Measurements from ENCODE around the gene CIB2. TPM values are rescaled to one million over a fixed set of nuclear protein-coding genes. Genes with fewer than 3 reads are reported as not detected.

The CIB2 gene
- total RNA-seq = 41.5 TPM

GRCh38 chr15:78131295-78132061 lies at the start of gene CIB2:
Gene CIB2, minus strand, starts transcription at chr15:78131445. Its CDS starts 230 bp downstream, at chr15:78131215.

GRCh38 chr15:78149068-78149804 lies 18.0 kb upstream of the CIB2 start, which contains the start of gene IDH3A:
Gene IDH3A, plus strand, starts transcription at chr15:78149362. Its CDS starts 42 bp downstream, at chr15:78149404.

GRCh38 chr15:78092261-78093041 lies 38.8 kb downstream of the CIB2 start, which contains the start of gene SH2D7:
Gene SH2D7, plus strand, starts transcription at chr15:78092561. Its CDS starts 24 bp downstream, at chr15:78092585.

GRCh38 chr15:78077053-78077870 lies 54.0 kb downstream of the CIB2 start, which contains the start of gene TBC1D2B:
Gene TBC1D2B, minus strand, starts transcription at chr15:78077711. Its CDS starts 59 bp downstream, at chr15:78077652.

Small RNAs within 50 kb of the gene (small RNA-seq; reads per million reads assigned to genes)
- gene RF00092 = not detected

Other genes starting within 250 kb of the CIB2 start
- gene TBC1D2B, start 53.7 kb downstream of the CIB2 start, total RNA-seq = 17.1 TPM
- not detected for gene SH2D7, start 38.9 kb downstream of the CIB2 start, total RNA-seq
- 71.5 TPM for gene IDH3A, start 17.9 kb upstream of the CIB2 start, total RNA-seq
- gene ACSBG1, start 103.1 kb upstream of the CIB2 start, total RNA-seq = 9.9 TPM
- gene DNAJA4, start 133.1 kb upstream of the CIB2 start, total RNA-seq = 42.7 TPM
- gene SKIC8, start 168.2 kb upstream of the CIB2 start, total RNA-seq = 61.1 TPM
- 37.6 TPM for gene CRABP1, start 208.9 kb upstream of the CIB2 start, total RNA-seq